GM23338 (cell line): ENCODE measurements around the gene STK11IP. TPM values are rescaled to one million over a fixed set of nuclear protein-coding genes. Genes with fewer than 3 reads are reported as not detected.

Experiments used
- CREB1 ChIP-seq: fragments of 250-450 bp; sonication (Bioruptor Pico); IDR thresholded peaks from 2 replicates; pipeline ENCODE4 v1.5.0; 2020; ENCODE audit warnings: low read depth, mild to moderate bottlenecking, moderate library complexity
- EZH2phosphoT487 ChIP-seq: fragments of 200-600 bp; sonication (generic); IDR thresholded peaks from one replicate; pipeline ENCODE4 v1.8.1; 2018; ENCODE audit warnings: antibody characterized with exemption; ENCODE audit not compliant: unreplicated experiment
- JUNB ChIP-seq: IDR thresholded peaks from one replicate; pipeline ENCODE4 v1.6.1; 2016; ENCODE audit warnings: antibody characterized with exemption; ENCODE audit not compliant: unreplicated experiment
- POLR2AphosphoS5 ChIP-seq: IDR thresholded peaks from 2 replicates; pipeline ENCODE4 v1.6.1; 2016; ENCODE audit warnings: antibody characterized with exemption, low read depth
- ZNF462 ChIP-seq: fragments of 250-450 bp; sonication (Bioruptor Pico); IDR thresholded peaks from 2 replicates; pipeline ENCODE4 v1.5.0; 2020; ENCODE audit warnings: mild to moderate bottlenecking, moderate library complexity
- polyA plus RNA-seq: library from polyadenylated mRNA; unstranded; fragments of >200 nt; fragmentation: Nextera tagmentation; extraction: Ambion mirVana; gene quantifications from 2 replicates; pipeline ENCODE4 v1.2.1, GENCODE V29; 2016
- total RNA-seq: library from RNA; depleted of rRNA; stranded (reverse); fragments of >200 nt; shearing (Covaris generic); gene quantifications from 2 replicates; pipeline ENCODE4 v1.2.3, GENCODE V29; 2014
- TF ChIP-seq, protein P1 (sequence below): IDR thresholded peaks from one replicate; pipeline ENCODE4 v1.6.1; 2018; ENCODE audit warnings: antibody characterized with exemption; ENCODE audit not compliant: unreplicated experiment

Gene STK11IP
- total and polyA plus RNA-seq, 2 experiments from 2014 or later, result 16.6 to 28.1 TPM

DNA sequence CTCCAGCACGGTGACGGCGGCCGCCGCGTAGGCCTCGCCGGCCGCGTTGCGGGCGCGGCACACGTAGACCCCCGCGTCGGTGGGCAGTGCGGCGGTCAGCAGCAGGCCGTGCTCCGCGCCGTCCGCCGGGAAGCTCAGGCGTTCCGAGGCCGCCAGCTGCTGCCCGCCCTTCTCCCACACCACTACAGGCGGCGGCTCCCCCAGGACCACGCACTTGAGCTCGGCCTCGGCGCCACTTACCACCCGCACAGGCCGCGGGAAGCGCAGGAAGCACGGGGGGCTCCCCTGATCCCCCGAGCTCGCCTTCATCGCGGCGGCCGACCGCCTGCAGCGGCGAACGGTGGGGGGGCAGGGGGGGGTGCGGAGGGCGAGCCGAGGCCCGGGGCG lies 26.7 kb upstream of the STK11IP start (continued):
- TF ChIP-seq ZNF462 (CRISPR knock-in tag) (no peak), POLR2AphosphoS5 (no peak), JUNB (no peak), CREB1 (no peak), EZH2phosphoT487 (no peak)
- TF ChIP-seq, protein P1, sequence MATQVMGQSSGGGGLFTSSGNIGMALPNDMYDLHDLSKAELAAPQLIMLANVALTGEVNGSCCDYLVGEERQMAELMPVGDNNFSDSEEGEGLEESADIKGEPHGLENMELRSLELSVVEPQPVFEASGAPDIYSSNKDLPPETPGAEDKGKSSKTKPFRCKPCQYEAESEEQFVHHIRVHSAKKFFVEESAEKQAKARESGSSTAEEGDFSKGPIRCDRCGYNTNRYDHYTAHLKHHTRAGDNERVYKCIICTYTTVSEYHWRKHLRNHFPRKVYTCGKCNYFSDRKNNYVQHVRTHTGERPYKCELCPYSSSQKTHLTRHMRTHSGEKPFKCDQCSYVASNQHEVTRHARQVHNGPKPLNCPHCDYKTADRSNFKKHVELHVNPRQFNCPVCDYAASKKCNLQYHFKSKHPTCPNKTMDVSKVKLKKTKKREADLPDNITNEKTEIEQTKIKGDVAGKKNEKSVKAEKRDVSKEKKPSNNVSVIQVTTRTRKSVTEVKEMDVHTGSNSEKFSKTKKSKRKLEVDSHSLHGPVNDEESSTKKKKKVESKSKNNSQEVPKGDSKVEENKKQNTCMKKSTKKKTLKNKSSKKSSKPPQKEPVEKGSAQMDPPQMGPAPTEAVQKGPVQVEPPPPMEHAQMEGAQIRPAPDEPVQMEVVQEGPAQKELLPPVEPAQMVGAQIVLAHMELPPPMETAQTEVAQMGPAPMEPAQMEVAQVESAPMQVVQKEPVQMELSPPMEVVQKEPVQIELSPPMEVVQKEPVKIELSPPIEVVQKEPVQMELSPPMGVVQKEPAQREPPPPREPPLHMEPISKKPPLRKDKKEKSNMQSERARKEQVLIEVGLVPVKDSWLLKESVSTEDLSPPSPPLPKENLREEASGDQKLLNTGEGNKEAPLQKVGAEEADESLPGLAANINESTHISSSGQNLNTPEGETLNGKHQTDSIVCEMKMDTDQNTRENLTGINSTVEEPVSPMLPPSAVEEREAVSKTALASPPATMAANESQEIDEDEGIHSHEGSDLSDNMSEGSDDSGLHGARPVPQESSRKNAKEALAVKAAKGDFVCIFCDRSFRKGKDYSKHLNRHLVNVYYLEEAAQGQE, result no peak
